PFSK-1 (cell line): ENCODE data around the gene CHRNA9.

Experiments
- FOXP2 ChIP-seq: optimal IDR thresholded peaks from 2 replicates; pipeline ENCODE3; 2011; ENCODE audit warnings: borderline replicate concordance, control low read depth, inconsistent platforms; ENCODE audit not compliant: insufficient read depth; ENCODE audit errors: extremely low read length, extremely low read depth
- POLR2AphosphoS5 ChIP-seq: IDR thresholded peaks from 2 replicates; pipeline ENCODE4 v1.6.1; 2012; ENCODE audit warnings: low read depth, mild to moderate bottlenecking, control low read depth, low read length, moderate library complexity
- SIN3A ChIP-seq: IDR thresholded peaks from 2 replicates; pipeline ENCODE4 v1.6.1; 2012; ENCODE audit warnings: mild to moderate bottlenecking, low read length, moderate library complexity, borderline replicate concordance; ENCODE audit not compliant: insufficient read depth
- TAF1 ChIP-seq: IDR thresholded peaks from 2 replicates; pipeline ENCODE4 v1.6.1; 2012; ENCODE audit warnings: low read length, control low read depth, borderline replicate concordance; ENCODE audit not compliant: insufficient read depth
- TF ChIP-seq, protein P1 (sequence below), 2 experiments: IDR thresholded peaks; 2 replicates each; pipeline versions ENCODE4 v1.6.1 to v1.8.0; 2011 to 2012; ENCODE audit warnings: low read depth in 2 of 2, low read length in 2 of 2, control low read depth in 1 of 2, inconsistent platforms in 1 of 2, mild to moderate bottlenecking in 1 of 2, moderate library complexity in 1 of 2; ENCODE audit not compliant: insufficient read depth in 1 of 2

The CHRNA9 gene

DNA sequence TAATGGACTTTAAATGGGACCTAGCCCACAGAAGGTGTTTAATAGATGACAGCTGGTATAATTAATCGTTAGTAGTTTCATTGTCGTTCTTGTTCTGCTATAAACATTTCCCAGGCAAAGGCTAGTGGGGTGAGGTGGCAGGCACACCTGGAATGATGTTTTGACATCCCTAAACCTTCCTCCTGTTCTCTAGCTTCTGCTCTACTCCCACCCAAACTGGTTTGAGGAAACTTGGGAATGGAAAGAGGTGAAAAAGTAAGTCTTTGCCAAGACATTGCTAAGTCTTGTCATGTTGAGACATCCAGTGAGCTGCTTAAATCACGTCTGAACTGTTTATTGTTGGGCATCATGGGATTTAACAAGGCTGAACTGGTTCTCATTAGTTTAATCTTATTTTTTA, 37.5 kb downstream of the CHRNA9 start:
- TF ChIP-seq FOXP2 (no peak), SIN3A (no peak), TAF1 (no peak), POLR2AphosphoS5 (no peak)
- TF ChIP-seq, protein P1, sequence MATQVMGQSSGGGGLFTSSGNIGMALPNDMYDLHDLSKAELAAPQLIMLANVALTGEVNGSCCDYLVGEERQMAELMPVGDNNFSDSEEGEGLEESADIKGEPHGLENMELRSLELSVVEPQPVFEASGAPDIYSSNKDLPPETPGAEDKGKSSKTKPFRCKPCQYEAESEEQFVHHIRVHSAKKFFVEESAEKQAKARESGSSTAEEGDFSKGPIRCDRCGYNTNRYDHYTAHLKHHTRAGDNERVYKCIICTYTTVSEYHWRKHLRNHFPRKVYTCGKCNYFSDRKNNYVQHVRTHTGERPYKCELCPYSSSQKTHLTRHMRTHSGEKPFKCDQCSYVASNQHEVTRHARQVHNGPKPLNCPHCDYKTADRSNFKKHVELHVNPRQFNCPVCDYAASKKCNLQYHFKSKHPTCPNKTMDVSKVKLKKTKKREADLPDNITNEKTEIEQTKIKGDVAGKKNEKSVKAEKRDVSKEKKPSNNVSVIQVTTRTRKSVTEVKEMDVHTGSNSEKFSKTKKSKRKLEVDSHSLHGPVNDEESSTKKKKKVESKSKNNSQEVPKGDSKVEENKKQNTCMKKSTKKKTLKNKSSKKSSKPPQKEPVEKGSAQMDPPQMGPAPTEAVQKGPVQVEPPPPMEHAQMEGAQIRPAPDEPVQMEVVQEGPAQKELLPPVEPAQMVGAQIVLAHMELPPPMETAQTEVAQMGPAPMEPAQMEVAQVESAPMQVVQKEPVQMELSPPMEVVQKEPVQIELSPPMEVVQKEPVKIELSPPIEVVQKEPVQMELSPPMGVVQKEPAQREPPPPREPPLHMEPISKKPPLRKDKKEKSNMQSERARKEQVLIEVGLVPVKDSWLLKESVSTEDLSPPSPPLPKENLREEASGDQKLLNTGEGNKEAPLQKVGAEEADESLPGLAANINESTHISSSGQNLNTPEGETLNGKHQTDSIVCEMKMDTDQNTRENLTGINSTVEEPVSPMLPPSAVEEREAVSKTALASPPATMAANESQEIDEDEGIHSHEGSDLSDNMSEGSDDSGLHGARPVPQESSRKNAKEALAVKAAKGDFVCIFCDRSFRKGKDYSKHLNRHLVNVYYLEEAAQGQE (IDR thresholded peaks at IDR 0.05; ENCODE audit: insufficient read depth in 1 of 2, low read depth in 2 of 2, low read length in 2 of 2) = no peak

DNA sequence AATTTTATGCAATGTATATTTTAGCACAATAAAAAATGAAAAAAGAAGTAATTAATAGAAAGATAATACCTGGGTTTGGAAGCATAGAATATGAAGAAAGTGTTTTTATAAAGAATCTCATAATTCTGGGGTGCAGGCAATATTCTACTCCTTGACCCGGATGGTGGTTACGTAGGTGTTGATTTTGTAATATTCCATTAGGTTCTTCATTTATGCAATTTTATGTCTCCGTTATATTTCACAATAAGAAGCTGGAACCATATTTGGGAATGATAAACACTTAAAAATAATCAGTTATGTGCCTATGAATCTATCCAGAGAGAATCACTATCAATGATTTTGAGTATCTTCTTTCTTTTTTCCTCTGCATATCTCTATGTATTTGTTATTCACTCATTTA, 38.5 kb downstream of the CHRNA9 start:
- TF ChIP-seq FOXP2 (no peak), TAF1 (no peak), SIN3A (no peak), POLR2AphosphoS5 (no peak)
- TF ChIP-seq, protein P1 (IDR thresholded peaks at IDR 0.05; ENCODE audit: insufficient read depth in 1 of 2, low read depth in 2 of 2, low read length in 2 of 2) = no peak

DNA sequence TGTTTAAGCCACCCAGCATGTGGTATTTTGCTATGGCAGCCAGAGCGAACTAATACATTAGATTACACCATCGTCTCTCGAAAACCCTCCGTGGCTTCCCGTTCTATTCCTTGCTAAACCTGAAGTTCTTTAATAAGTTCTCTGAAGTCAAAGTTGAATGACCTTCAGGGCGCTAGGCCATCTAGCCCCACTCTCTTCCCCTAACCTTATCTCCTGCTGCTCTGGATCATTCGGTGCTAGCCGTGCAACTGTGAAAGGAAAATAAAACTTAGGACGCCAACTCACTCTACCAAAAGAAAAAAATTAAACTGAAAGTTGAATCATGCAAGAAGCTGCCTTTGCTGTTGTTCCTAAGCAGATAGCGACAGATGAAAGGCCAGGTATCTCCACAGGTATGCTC, 40.0 kb downstream of the CHRNA9 start:
- TF ChIP-seq, protein P1 (IDR thresholded peaks at IDR 0.05; ENCODE audit: insufficient read depth in 1 of 2, low read depth in 2 of 2, low read length in 2 of 2) = no peak
- TF ChIP-seq SIN3A (no peak), TAF1 (no peak), POLR2AphosphoS5 (no peak), FOXP2 (no peak)

DNA sequence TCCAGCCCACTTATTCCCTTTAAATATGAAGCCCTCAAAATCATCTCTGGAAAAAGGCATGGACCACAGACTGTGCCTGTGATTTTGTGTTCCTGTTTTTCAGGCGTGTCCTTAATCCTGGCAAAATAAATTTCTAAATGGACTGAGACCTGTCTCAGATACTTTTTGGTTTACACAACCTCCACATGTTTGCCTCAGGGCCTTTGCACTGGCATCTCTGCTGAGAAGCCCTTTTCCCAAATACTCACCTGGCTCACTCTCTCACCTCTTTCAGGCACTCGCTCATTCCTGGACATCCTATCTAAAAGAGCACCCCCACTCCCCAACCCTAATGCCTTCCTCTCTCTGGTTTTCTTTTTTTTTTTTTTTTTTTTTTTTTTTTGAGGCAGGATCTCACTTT, 40.5 kb downstream of the CHRNA9 start:
- TF ChIP-seq FOXP2 = no peak
- no peak for TF ChIP-seq POLR2AphosphoS5
- TF ChIP-seq, protein P1 (IDR thresholded peaks at IDR 0.05; ENCODE audit: insufficient read depth in 1 of 2, low read depth in 2 of 2, low read length in 2 of 2) = no peak
- TF ChIP-seq SIN3A = no peak
- TF ChIP-seq TAF1 = no peak

DNA sequence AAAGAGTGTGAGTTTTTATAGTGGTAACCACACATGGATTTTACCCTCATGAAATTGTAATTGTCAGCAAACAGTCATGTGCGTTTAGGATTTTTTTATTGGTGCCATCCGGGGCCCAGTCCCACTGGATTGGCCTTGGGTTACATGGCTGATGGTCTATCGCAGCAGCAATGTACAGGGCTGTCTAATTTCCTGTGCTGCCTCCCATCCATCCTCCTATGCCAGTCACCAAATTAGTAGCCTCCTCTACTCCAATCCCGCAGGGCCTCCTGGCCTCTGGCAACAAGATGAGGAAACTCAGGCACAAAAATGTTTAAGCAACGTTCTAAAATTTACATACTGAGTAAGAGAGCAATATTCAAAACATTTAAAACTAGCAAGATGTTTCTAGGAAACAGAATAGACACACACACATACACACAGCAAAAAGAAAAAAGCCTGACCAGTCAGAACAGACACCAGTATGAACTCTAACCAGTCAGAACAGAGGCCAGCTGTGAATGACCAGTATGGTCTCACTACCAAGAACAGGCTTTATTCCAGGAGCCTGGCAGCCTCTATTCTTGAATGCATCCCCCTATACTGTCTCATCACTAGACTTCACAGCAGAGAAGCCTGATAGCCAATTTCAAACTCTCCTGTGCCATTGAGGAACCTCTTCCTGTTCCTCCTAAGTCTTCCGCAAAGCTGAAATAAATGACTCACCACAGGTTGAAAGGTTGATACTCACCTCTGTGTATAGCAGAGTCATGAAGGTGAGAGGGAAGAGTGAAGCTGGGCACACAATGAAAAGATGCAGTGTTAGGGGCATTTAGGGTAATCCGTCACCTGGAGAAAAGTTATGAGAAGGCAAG, 42.6 kb downstream of the CHRNA9 start:
- no peak for TF ChIP-seq FOXP2
- TF ChIP-seq, protein P1 (IDR thresholded peaks at IDR 0.05; ENCODE audit: insufficient read depth in 1 of 2, low read depth in 2 of 2, low read length in 2 of 2) = no peak
- no peak for TF ChIP-seq SIN3A
- no peak for TF ChIP-seq POLR2AphosphoS5
- no peak for TF ChIP-seq TAF1
